ENCODE measurements around the gene SELP.

The SELP gene

GRCh38 chr1:169618367-169618766 lies 11.6 kb downstream of the SELP start:
- DNase-seq = no peak

- no peak for DNase-seq
Observed at GRCh38 chr1:169615803-169616202, 14.1 kb downstream of the SELP start.

- DNase-seq = no peak
Observed at GRCh38 chr1:169610858-169611257, 19.1 kb downstream of the SELP start.

GRCh38 chr1:169610108-169610507 lies 19.8 kb downstream of the SELP start:
- DNase-seq = no peak

GRCh38 chr1:169608226-169608625 lies 21.7 kb downstream of the SELP start:
- no peak for DNase-seq

- DNase-seq = peak; percentile 48
Observed at GRCh38 chr1:169604781-169605560, 25.0 kb downstream of the SELP start.

GRCh38 chr1:169601096-169601881 lies 28.6 kb downstream of the SELP start:
- DNase-seq = no peak

- DNase-seq = no peak
Observed at GRCh38 chr1:169595764-169596711, 33.9 kb downstream of the SELP start.

GRCh38 chr1:169594391-169594790 lies 35.5 kb downstream of the SELP start:
- no peak for DNase-seq

- DNase-seq = no peak
Observed at GRCh38 chr1:169590932-169591331, 39.0 kb downstream of the SELP start.

GRCh38 chr1:169588785-169589485 lies 41.0 kb downstream of the SELP start:
- DNase-seq = no peak

- DNase-seq = no peak
Observed at GRCh38 chr1:169588112-169588511, 41.8 kb downstream of the SELP start.

GRCh38 chr1:169586395-169587255 lies 43.3 kb downstream of the SELP start, which contains the start of gene F5:
Gene F5, minus strand, starts transcription at chr1:169586481. Its CDS starts 95 bp downstream, at chr1:169586386.
- DNase-seq = peak; percentile 66

GRCh38 chr1:169586067-169586394 lies 43.9 kb downstream of the SELP start:
- no peak for DNase-seq

- no peak for DNase-seq
Observed at GRCh38 chr1:169585181-169585580, 44.7 kb downstream of the SELP start.

GRCh38 chr1:169584483-169585144 lies 45.3 kb downstream of the SELP start:
- no peak for DNase-seq

- no peak for DNase-seq
Observed at GRCh38 chr1:169577981-169578738, 51.8 kb downstream of the SELP start.

- no peak for DNase-seq
Observed at GRCh38 chr1:169576935-169577331, 53.0 kb downstream of the SELP start.

GRCh38 chr1:169576241-169576934 lies 53.5 kb downstream of the SELP start:
- DNase-seq = no peak

Measured in activated CD8-positive, alpha-beta memory T cell treated with anti-CD3 and anti-CD28 coated beads, Interleukin-2, amount 50 U/mL, for 4 hours (primary cell).